ENCODE data around the gene IQGAP3.

- no peak for TF ChIP-seq POLR2A (IDR thresholded peaks at IDR 0.05)
- TF ChIP-seq CTCF (IDR thresholded peaks at IDR 0.05) = no peak
Measured at GRCh38 chr1:156505679-156506298, 66.6 kb downstream of the IQGAP3 start.

Measured in uterus (tissue), 2 donors.